Smooth muscle cell (in vitro differentiated cells): ENCODE results near the gene SIN3A. TPM values are rescaled to one million over a fixed set of nuclear protein-coding genes. Genes with fewer than 3 reads are reported as not detected.

Experiments used
- DNase-seq: peaks from one replicate; lab custom pipeline; 2025; ENCODE audit not compliant: unreplicated experiment; lab: John Stamatoyannopoulos, UW
- H2AFZ ChIP-seq: fragments of 200-600 bp; sonication (generic); 2 replicates; pipeline ENCODE4 v1.6.0; 2016; ENCODE audit warnings: antibody characterized with exemption, low read depth, mild to moderate bottlenecking
- H3F3A ChIP-seq: fragments of 200-600 bp; sonication (generic); 2 replicates; pipeline ENCODE4 v1.6.0; 2017; ENCODE audit warnings: antibody characterized with exemption, low read depth
- H3K27ac ChIP-seq: fragments of 200-600 bp; sonication (generic); 2 replicates; pipeline ENCODE4 v1.5.1; 2016; ENCODE audit warnings: low read depth, mild to moderate bottlenecking
- H3K27me3 ChIP-seq: fragments of 200-600 bp; sonication (generic); 2 replicates; pipeline ENCODE4 v1.6.1; 2016; ENCODE audit warnings: low read depth, mild to moderate bottlenecking
- H3K36me3 ChIP-seq: fragments of 200-600 bp; sonication (generic); 2 replicates; pipeline ENCODE4 v1.5.1; 2016; ENCODE audit warnings: low read depth
- H3K4me1 ChIP-seq: fragments of 200-600 bp; sonication (generic); 2 replicates; pipeline ENCODE4 v1.5.1; 2016; ENCODE audit warnings: low read depth
- H3K4me2 ChIP-seq: fragments of 200-600 bp; sonication (generic); 2 replicates; pipeline ENCODE4 v1.6.0; 2016; ENCODE audit warnings: mild to moderate bottlenecking
- H3K4me3 ChIP-seq: fragments of 200-600 bp; sonication (generic); 2 replicates; pipeline ENCODE4 v1.5.1; 2016; ENCODE audit warnings: mild to moderate bottlenecking
- H3K79me2 ChIP-seq: fragments of 200-600 bp; sonication (generic); 2 replicates; pipeline ENCODE4 v1.6.0; 2016; ENCODE audit warnings: low read depth, mild to moderate bottlenecking
- H3K9ac ChIP-seq: fragments of 200-600 bp; sonication (generic); 2 replicates; pipeline ENCODE4 v1.6.0; 2016; ENCODE audit warnings: low read depth
- H3K9me3 ChIP-seq: fragments of 200-600 bp; sonication (generic); replicated peaks from 2 replicates; pipeline ENCODE4 v1.5.1; 2016; ENCODE audit warnings: low read depth
- H4K20me1 ChIP-seq: fragments of 200-600 bp; sonication (generic); 2 replicates; pipeline ENCODE4 v1.6.0; 2016; ENCODE audit warnings: low read depth
- CTCF ChIP-seq: fragments of 200-600 bp; sonication (generic); IDR thresholded peaks from 2 replicates; pipeline ENCODE4 v1.5.1; 2017; ENCODE audit warnings: borderline replicate concordance, mild to moderate bottlenecking, antibody characterized with exemption; ENCODE audit not compliant: insufficient read depth, poor library complexity, severe bottlenecking
- WGBS: methylation state at CpG from one replicate; pipeline ENCODE4 v1.1.7; 2016; ENCODE audit warnings: low lambda C conversion rate; 5-methylcytosine and 5-hydroxymethylcytosine counted together
- polyA plus RNA-seq: library from polyadenylated mRNA; unstranded; fragments of >200 nt; fragmentation: Nextera tagmentation; extraction: Ambion mirVana; gene quantifications from 2 replicates; pipeline ENCODE4 v1.2.1, GENCODE V29; 2016
- total RNA-seq: library from RNA; depleted of rRNA; stranded (reverse); fragments of >200 nt; gene quantifications from 2 replicates; pipeline ENCODE4 v1.2.3, GENCODE V29; 2014

Gene SIN3A
- total and polyA plus RNA-seq, 2 experiments from 2014 or later: 12.0 to 40.7 TPM

GRCh38 chr15:75342221-75342620 lies 109.3 kb downstream of the SIN3A start:
- no peaks in the 10 kb centered on the region for H3F3A ChIP-seq

GRCh38 chr15:75339531-75340240 lies 111.8 kb downstream of the SIN3A start:
- Histone ChIP-seq H3K79me2 (peaks cover 6% of the 10 kb centered on the region), H3K9me3 (no peaks in the 10 kb centered on the region), H3K27me3 (no peaks in the 10 kb centered on the region), H3K36me3 (no peaks in the 10 kb centered on the region), H3K4me1 (peaks cover 8% of the 10 kb centered on the region), H3K4me3 (no peak overlapping the region), H4K20me1 (no peaks in the 10 kb centered on the region), H2AFZ (no peak overlapping the region), H3K27ac (no peak overlapping the region), H3F3A (no peaks in the 10 kb centered on the region), H3K9ac (no peak overlapping the region), H3K4me2 (no peak overlapping the region)
- TF ChIP-seq CTCF: no peak
- no peak for DNase-seq
- 96% methylated on average over 13 of the region's 13 CpGs for WGBS

More at GRCh38 chr15:75342221-75342620, 109.3 kb downstream of the SIN3A start:
- Histone ChIP-seq H3K36me3 (no peaks in the 10 kb centered on the region), H2AFZ (no peak overlapping the region), H3K9ac (no peak overlapping the region), H3K4me1 (no peaks in the 10 kb centered on the region), H3K4me2 (no peak overlapping the region), H3K27me3 (no peaks in the 10 kb centered on the region), H3K4me3 (no peak overlapping the region), H3K27ac (no peak overlapping the region), H4K20me1 (no peaks in the 10 kb centered on the region), H3K79me2 (no peaks in the 10 kb centered on the region), H3K9me3 (no peaks in the 10 kb centered on the region)
- 85% methylated on average over 6 of the region's 6 CpGs for WGBS
- no peak for DNase-seq
- TF ChIP-seq CTCF: no peak

GRCh38 chr15:75338661-75339240 lies 112.7 kb downstream of the SIN3A start:
- no peaks in the 10 kb centered on the region for H3K27me3 ChIP-seq
- no peaks in the 10 kb centered on the region for H4K20me1 ChIP-seq
- H3K4me3 ChIP-seq: no peak overlapping the region
- no peak overlapping the region for H3K9ac ChIP-seq
- no peak for TF ChIP-seq CTCF
- peaks cover 6% of the 10 kb centered on the region for H3K79me2 ChIP-seq
- peaks cover 8% of the 10 kb centered on the region for H3K4me1 ChIP-seq
- H3K4me2 ChIP-seq: no peak overlapping the region
- H2AFZ ChIP-seq: no peak overlapping the region
- 97% methylated on average over 11 of the region's 11 CpGs for WGBS
- H3F3A ChIP-seq: no peaks in the 10 kb centered on the region
- no peak for DNase-seq
- no peak overlapping the region for H3K27ac ChIP-seq
- no peaks in the 10 kb centered on the region for H3K36me3 ChIP-seq
- no peaks in the 10 kb centered on the region for H3K9me3 ChIP-seq
